ENCODE measurements around the gene WASF1.
"Not testable (repeated sequence)": the region's sequence is repeated elsewhere in the genome, so short reads cannot be mapped to it uniquely, and the experiment has no call there.

GRCh38 chr6:110073474-110073873 lies 106.0 kb downstream of the WASF1 start:
- TF ChIP-seq, protein P1, sequence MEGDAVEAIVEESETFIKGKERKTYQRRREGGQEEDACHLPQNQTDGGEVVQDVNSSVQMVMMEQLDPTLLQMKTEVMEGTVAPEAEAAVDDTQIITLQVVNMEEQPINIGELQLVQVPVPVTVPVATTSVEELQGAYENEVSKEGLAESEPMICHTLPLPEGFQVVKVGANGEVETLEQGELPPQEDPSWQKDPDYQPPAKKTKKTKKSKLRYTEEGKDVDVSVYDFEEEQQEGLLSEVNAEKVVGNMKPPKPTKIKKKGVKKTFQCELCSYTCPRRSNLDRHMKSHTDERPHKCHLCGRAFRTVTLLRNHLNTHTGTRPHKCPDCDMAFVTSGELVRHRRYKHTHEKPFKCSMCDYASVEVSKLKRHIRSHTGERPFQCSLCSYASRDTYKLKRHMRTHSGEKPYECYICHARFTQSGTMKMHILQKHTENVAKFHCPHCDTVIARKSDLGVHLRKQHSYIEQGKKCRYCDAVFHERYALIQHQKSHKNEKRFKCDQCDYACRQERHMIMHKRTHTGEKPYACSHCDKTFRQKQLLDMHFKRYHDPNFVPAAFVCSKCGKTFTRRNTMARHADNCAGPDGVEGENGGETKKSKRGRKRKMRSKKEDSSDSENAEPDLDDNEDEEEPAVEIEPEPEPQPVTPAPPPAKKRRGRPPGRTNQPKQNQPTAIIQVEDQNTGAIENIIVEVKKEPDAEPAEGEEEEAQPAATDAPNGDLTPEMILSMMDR (IDR thresholded peaks at IDR 0.05; ENCODE audit: low read depth, low read length, poor library complexity, severe bottlenecking), result not testable (repeated sequence)
- TF ChIP-seq EZH2phosphoT487 (IDR thresholded peaks at IDR 0.05; ENCODE audit: borderline replicate concordance, low read length), result not testable (repeated sequence)
